Kidney (tissue), 14 donors: Measurements from ENCODE around the gene NRXN3. TPM values are rescaled to one million over a fixed set of nuclear protein-coding genes. Genes with fewer than 3 reads are reported as not detected.
"Not testable (repeated sequence)": the region's sequence is repeated elsewhere in the genome, so short reads cannot be mapped to it uniquely, and the experiment has no call there.

ENCODE experiments used
- DNase-seq, 5 donors: peaks; one replicate each; pipeline ENCODE4 v3.0.0-alpha.2; 2013 to 2020
- FAIRE-seq: peaks from 2 replicates; lab custom pipeline; 2012; peaks lifted over from hg19 to GRCh38; lab: Jason Lieb, UNC
- H3K27ac ChIP-seq, 2 donors: one replicate each; pipeline ENCODE4 v1.7.0; 2013; ENCODE audit warnings: low read depth in 2 of 2, low read length in 2 of 2, inconsistent platforms in 1 of 2
- H3K27me3 ChIP-seq: one replicate; pipeline ENCODE4 v1.7.1; 2013; ENCODE audit warnings: low read length, inconsistent platforms; ENCODE audit not compliant: control insufficient read depth, insufficient read depth
- H3K36me3 ChIP-seq, 3 donors: one replicate each; pipeline versions ENCODE4 v1.7.0 to v1.7.1; 2013; ENCODE audit warnings: low read length in 3 of 3, control low read depth in 1 of 3, inconsistent platforms in 1 of 3; ENCODE audit not compliant: insufficient read depth in 3 of 3, control insufficient read depth in 2 of 3
- H3K4me1 ChIP-seq, 3 donors: one replicate each; pipeline versions ENCODE4 v1.7.0 to v1.7.1; 2013; ENCODE audit warnings: low read length in 3 of 3, inconsistent platforms in 1 of 3, low read depth in 1 of 3; ENCODE audit not compliant: control insufficient read depth in 2 of 3, insufficient read depth in 2 of 3
- H3K4me3 ChIP-seq, 3 donors: one replicate each; pipeline versions ENCODE4 v1.7.0 to v1.8.1; 2013; ENCODE audit warnings: low read length in 3 of 3, control low read depth in 1 of 3, inconsistent platforms in 1 of 3
- H3K9ac ChIP-seq, 3 donors: one replicate each; pipeline versions ENCODE4 v1.7.0 to v1.7.1; 2013; ENCODE audit warnings: low read length in 3 of 3, control low read depth in 1 of 3, inconsistent platforms in 1 of 3
- H3K9me3 ChIP-seq, 3 donors: one replicate each; pipeline versions ENCODE4 v1.7.0 to v1.7.1; 2013; ENCODE audit warnings: low read length in 3 of 3, control low read depth in 1 of 3, inconsistent platforms in 1 of 3; ENCODE audit not compliant: control insufficient read depth in 2 of 3, insufficient read depth in 1 of 3
- intact Hi-C: fragments of 100-400 bp; cut with DNase I; formaldehyde crosslinking; loops from one replicate; pipeline ENCODE4 v1.11.1; 2022
- polyA plus RNA-seq: library from polyadenylated mRNA; stranded (reverse); fragments of 350-450 nt; fragmentation: Illumina TruSeq; extraction: RNeasy Lipid Tissue Mini Kit (QIAGEN cat#74804); gene quantifications from one replicate; pipeline ENCODE4 v1.2.3, GENCODE V29; 2014; ENCODE audit warnings: low read depth, low replicate concordance; ENCODE audit not compliant: insufficient read depth
- total RNA-seq: library from RNA; stranded (reverse); fragmentation: NEBNext Ultra II Directional; extraction: Animal tissue kit (Norgen Biotek cat#: 25700); gene quantifications from one replicate; pipeline ENCODE4 v1.2.1, GENCODE V29; 2021
- TF ChIP-seq, protein P1 (sequence below): IDR thresholded peaks from 3 replicates; pipeline ENCODE4 v1.5.1; 2012; ENCODE audit warnings: mild to moderate bottlenecking, moderate library complexity, borderline replicate concordance; ENCODE audit not compliant: insufficient read depth; ENCODE audit errors: extremely low read depth
- donor health status: control.
- donor health status: control.
- donor health status: control.
- donor health status: control.
- donor health status: control.
- donor health status: DM: yes; HTN: yes; CAD: no.
- donor health status: Normal renal cell carcinoma (clear cell type).

Gene NRXN3
- total and polyA plus RNA-seq, 2 donors from 2014 or later: 1.5 to 2.4 TPM

DNA sequence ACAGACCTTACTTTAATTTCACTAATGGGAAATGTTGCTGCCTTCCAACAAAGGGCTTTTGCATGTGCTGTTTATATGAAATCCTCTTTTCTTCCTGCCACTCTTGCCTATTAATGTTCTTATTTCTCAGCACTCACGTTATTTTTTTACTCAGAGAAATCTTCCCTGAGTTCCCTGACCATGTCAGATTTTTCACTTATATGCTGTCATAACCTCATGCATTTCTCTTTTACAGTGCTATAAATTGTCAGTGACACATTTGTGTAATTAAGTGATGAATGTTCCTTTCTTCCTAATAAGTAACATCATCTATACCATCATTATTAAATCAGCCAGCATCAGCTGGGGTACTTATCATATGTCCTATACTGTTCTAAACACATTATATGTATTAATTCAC lies 1597.1 kb downstream of the NRXN3 start:
- TF ChIP-seq, protein P1, sequence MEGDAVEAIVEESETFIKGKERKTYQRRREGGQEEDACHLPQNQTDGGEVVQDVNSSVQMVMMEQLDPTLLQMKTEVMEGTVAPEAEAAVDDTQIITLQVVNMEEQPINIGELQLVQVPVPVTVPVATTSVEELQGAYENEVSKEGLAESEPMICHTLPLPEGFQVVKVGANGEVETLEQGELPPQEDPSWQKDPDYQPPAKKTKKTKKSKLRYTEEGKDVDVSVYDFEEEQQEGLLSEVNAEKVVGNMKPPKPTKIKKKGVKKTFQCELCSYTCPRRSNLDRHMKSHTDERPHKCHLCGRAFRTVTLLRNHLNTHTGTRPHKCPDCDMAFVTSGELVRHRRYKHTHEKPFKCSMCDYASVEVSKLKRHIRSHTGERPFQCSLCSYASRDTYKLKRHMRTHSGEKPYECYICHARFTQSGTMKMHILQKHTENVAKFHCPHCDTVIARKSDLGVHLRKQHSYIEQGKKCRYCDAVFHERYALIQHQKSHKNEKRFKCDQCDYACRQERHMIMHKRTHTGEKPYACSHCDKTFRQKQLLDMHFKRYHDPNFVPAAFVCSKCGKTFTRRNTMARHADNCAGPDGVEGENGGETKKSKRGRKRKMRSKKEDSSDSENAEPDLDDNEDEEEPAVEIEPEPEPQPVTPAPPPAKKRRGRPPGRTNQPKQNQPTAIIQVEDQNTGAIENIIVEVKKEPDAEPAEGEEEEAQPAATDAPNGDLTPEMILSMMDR: no peak

DNA sequence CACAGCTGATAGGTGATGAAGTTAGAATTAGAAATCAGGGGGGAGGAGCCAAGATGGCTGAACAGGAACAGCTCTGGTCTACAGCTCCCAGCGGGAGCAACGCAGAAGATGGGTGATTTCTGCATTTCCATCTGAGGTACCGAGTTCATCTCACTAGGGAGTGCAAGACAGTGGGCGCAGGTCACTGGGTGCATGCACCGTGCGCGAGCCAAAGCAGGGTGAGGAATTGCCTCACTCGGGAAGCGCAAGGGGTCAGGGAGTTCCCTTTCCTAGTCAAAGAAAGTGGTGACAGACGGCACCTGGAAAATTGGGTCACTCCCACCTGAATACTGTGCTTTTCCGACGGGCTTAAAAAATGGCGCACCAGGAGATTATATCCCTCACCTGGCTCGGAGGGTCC lies 1597.5 kb downstream of the NRXN3 start:
- H3K9me3 ChIP-seq, H3K27me3 ChIP-seq, FAIRE-seq, H3K4me1 ChIP-seq, H3K27ac ChIP-seq, intact Hi-C loops, H3K9ac ChIP-seq, H3K4me3 ChIP-seq, DNase-seq, H3K36me3 ChIP-seq: not testable (repeated sequence)

More for the DNA sequence above, 1597.1 kb downstream of the NRXN3 start:
- Histone ChIP-seq H3K9me3 (no peaks in the 10 kb centered on the region), H3K27ac (no peak overlapping the region), H3K4me3 (no peak overlapping the region), H3K4me1 (no peaks in the 10 kb centered on the region), H3K27me3 (no peaks in the 10 kb centered on the region), H3K36me3 (no peaks in the 10 kb centered on the region), H3K9ac (no peak overlapping the region)
- intact Hi-C loops: no loop called here
- DNase-seq (no peak), FAIRE-seq (no peak)

DNA sequence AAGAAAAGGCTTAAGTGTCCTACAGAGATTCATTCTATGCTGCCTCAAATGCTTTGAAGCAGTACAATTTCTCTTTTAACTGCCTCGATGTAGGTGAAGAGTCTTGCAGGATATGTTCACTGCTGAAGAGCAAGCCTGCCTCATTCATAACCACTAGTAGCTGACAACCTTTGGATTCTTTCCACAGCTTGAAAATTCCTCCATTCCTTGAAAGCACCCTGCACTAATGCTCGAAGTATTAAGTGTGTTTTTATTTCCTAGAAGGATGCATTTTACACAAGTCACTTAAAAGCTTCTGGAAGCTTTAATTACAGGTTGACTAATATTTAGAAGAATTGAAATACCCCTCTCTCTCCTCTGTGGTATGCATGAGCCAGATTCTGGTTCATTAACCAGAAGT lies 1611.7 kb downstream of the NRXN3 start:
- TF ChIP-seq, protein P1: no peak
- DNase-seq (peak in 1 of 5 donors; percentile 23), FAIRE-seq (no peak)
- Histone ChIP-seq H3K27ac (no peak overlapping the region), H3K4me3 (no peak overlapping the region), H3K9me3 (no peaks in the 10 kb centered on the region), H3K4me1 (no peaks in the 10 kb centered on the region), H3K36me3 (no peaks in the 10 kb centered on the region), H3K9ac (no peak overlapping the region), H3K27me3 (no peaks in the 10 kb centered on the region)
- intact Hi-C loops: no loop called here

DNA sequence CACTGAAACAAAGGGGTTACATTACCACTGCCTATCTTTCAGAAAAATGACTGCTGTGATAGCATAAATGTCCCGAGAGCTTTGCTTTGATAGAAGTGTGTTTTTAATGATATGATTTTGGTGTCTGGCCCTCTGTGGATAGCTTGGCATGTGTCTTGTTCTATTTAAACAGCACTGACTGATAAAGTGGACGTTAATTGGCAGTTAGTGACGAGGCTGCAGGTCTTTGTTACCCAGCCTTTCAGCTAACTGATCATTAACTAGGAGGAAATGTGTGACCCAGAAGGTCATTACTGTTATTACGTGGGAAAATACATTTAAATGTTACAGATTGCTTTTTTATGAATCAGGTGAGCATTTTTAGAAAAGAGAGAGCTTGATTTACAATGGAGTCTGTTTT lies 1612.9 kb downstream of the NRXN3 start:
- no peak for DNase-seq
- intact Hi-C loops: no loop called here
- TF ChIP-seq, protein P1: no peak
- no peaks in the 10 kb centered on the region for H3K9me3 ChIP-seq
- H3K4me1 ChIP-seq: no peaks in the 10 kb centered on the region
- H3K27ac ChIP-seq: no peak overlapping the region
- H3K9ac ChIP-seq: no peak overlapping the region
- no peak for FAIRE-seq
- H3K4me3 ChIP-seq: no peak overlapping the region
- H3K36me3 ChIP-seq: no peaks in the 10 kb centered on the region
- no peaks in the 10 kb centered on the region for H3K27me3 ChIP-seq
